Ascending aorta (tissue), 2 donors: ENCODE results near the gene SIRT4. TPM values are rescaled to one million over a fixed set of nuclear protein-coding genes. Genes with fewer than 3 reads are reported as not detected.

Experiments
- DNase-seq, 2 donors: peaks; one replicate each; pipeline ENCODE4 v3.0.0-alpha.2; 2019; ENCODE audit warnings: low spot score in 2 of 2
- H3K27ac ChIP-seq, 2 donors: fragments of 200-600 bp; sonication (generic); one replicate each; pipeline ENCODE4 v1.5.1; 2016 to 2017; ENCODE audit warnings: mild to moderate bottlenecking in 1 of 2
- H3K27me3 ChIP-seq: fragments of 200-600 bp; sonication (generic); one replicate; pipeline ENCODE4 v1.5.1; 2017
- H3K36me3 ChIP-seq, 2 donors: fragments of 200-600 bp; sonication (generic); one replicate each; pipeline ENCODE4 v1.5.1; 2016
- H3K4me1 ChIP-seq, 2 donors: fragments of 200-600 bp; sonication (generic); one replicate each; pipeline ENCODE4 v1.5.1; 2016 to 2017; ENCODE audit warnings: mild to moderate bottlenecking in 1 of 2
- H3K4me3 ChIP-seq, 2 donors: fragments of 200-600 bp; sonication (generic); one replicate each; pipeline ENCODE4 v1.5.1; 2016 to 2017; ENCODE audit warnings: mild to moderate bottlenecking in 1 of 2
- H3K9me3 ChIP-seq, 2 donors: fragments of 200-600 bp; sonication (generic); one replicate each; pipeline ENCODE4 v1.5.1; 2016
- intact Hi-C: fragments of 100-400 bp; cut with DNase I; formaldehyde crosslinking; loops from one replicate; pipeline ENCODE4 v1.15.1; 2023
- total RNA-seq: library from RNA; depleted of rRNA; stranded (reverse); fragments of >200 nt; gene quantifications from one replicate; pipeline ENCODE4 v1.1.0, GENCODE V29; 2016
- TF ChIP-seq, protein P1 (sequence below), 3 experiments: fragments of 200-600 bp in 2 of 3; fragments of 450-650 bp in 1 of 3; sonication (generic) in 2 of 3; IDR thresholded peaks; one replicate each; pipeline ENCODE4 v1.5.1; 2016 to 2019; ENCODE audit warnings: antibody characterized with exemption in 3 of 3, mild to moderate bottlenecking in 1 of 3, moderate library complexity in 1 of 3

SIRT4 gene
- total RNA-seq, 1 donor from 2014 or later: not detected

DNA sequence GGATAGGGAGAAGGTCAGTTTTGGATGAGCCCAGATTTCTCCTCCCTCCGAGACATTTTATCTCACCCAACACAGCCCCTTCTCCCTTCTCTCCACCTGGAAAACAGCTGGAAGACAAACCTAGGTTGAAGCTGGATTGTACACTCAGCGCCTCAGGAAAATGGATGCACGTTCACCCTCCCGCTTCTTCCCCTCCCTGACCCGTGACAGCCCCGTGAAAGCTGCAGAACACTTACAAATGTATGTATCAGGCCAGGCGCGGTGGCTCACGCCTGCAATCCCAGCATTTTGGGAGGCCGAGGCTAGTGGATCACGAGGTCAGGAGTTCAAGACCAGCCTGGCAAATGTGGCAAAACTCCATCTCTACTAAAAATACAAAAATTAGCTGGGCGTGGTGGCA, 14.6 kb upstream of the SIRT4 start:
- TF ChIP-seq, protein P1, sequence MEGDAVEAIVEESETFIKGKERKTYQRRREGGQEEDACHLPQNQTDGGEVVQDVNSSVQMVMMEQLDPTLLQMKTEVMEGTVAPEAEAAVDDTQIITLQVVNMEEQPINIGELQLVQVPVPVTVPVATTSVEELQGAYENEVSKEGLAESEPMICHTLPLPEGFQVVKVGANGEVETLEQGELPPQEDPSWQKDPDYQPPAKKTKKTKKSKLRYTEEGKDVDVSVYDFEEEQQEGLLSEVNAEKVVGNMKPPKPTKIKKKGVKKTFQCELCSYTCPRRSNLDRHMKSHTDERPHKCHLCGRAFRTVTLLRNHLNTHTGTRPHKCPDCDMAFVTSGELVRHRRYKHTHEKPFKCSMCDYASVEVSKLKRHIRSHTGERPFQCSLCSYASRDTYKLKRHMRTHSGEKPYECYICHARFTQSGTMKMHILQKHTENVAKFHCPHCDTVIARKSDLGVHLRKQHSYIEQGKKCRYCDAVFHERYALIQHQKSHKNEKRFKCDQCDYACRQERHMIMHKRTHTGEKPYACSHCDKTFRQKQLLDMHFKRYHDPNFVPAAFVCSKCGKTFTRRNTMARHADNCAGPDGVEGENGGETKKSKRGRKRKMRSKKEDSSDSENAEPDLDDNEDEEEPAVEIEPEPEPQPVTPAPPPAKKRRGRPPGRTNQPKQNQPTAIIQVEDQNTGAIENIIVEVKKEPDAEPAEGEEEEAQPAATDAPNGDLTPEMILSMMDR (IDR thresholded peaks at IDR 0.05): no peak
- H3K27ac ChIP-seq: no peak overlapping the region
- intact Hi-C loops: no loop called here
- DNase-seq: no peak
- H3K9me3 ChIP-seq: no peaks in the 10 kb centered on the region
- no peaks in the 10 kb centered on the region for H3K36me3 ChIP-seq
- peaks cover 0 to 7% of the 10 kb centered on the region in 2 donors for H3K4me1 ChIP-seq
- H3K4me3 ChIP-seq: no peak overlapping the region
- H3K27me3 ChIP-seq: no peaks in the 10 kb centered on the region

DNA sequence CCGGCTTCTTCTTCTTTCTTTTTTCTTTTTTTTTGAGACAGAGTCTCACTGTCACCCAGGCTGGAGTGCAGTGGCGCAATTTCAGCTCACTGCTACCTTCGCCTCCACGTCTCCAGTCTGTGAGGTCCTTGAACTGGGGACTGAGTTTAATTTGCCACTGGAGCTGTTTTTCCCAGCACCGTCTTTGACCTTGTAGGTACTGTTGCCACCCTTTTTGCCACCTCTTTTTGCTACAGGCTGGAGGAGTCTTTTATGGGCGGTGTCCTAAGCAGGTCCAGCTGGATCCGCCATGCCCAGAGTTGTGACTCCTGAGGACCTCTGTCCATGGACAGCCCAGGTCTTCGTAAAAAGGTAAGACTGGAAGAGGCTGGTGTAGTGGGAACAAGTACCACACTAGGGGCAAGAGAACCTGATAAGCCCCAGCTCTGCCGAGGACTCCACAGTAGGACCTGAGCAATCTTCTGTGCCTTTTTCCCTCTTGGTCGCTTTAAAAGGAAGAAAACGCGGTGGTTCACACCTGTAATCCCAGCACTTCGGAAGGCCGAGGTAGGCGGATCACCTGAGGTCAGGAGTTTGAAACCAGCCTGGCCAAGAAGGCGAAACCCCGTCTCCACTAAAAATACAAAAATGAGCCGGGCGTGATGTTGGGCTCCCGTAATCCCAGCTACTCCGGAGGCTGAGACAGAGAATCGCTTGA, 11.4 kb upstream of the SIRT4 start:
- Histone ChIP-seq H3K4me3 (peak overlapping the region; percentile 40 to 62), H3K9me3 (no peaks in the 10 kb centered on the region), H3K4me1 (peaks cover 0 to 7% of the 10 kb centered on the region in 2 donors), H3K36me3 (no peaks in the 10 kb centered on the region), H3K27me3 (no peaks in the 10 kb centered on the region), H3K27ac (peak overlapping the region; percentile 92 to 97)
- intact Hi-C loops: loop anchor here (1.0 kb wide), 2 partner anchors 25 to 56 kb away; partner anchors contain the start of gene PXN
- DNase-seq: no peak
- TF ChIP-seq, protein P1 (IDR thresholded peaks at IDR 0.05): no peak

DNA sequence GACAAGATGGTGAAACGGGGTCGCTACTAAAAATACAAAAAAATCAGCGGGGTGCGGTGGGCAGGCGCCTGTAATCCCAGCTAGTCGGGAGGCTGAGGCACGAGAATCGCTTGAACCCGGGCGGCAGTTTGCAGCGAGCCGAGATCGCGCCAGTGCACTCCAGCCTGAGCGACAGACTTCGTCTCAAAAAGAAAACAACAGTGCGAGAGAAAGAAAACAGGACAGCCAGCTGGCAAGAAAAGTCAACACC, 9.8 kb upstream of the SIRT4 start:
- no peaks in the 10 kb centered on the region for H3K27me3 ChIP-seq
- no peaks in the 10 kb centered on the region for H3K36me3 ChIP-seq
- peak overlapping the region; percentile 57 to 62 for H3K4me3 ChIP-seq
- H3K9me3 ChIP-seq: no peaks in the 10 kb centered on the region
- TF ChIP-seq, protein P1 (IDR thresholded peaks at IDR 0.05): no peak
- no peak for DNase-seq
- H3K4me1 ChIP-seq: peaks cover 0 to 7% of the 10 kb centered on the region in 2 donors
- intact Hi-C loops: loop anchor here (2.0 kb wide), 1 partner anchor 24 kb away; no protein-coding TSS in a partner anchor
- H3K27ac ChIP-seq: peak overlapping the region; percentile 92 to 97

DNA sequence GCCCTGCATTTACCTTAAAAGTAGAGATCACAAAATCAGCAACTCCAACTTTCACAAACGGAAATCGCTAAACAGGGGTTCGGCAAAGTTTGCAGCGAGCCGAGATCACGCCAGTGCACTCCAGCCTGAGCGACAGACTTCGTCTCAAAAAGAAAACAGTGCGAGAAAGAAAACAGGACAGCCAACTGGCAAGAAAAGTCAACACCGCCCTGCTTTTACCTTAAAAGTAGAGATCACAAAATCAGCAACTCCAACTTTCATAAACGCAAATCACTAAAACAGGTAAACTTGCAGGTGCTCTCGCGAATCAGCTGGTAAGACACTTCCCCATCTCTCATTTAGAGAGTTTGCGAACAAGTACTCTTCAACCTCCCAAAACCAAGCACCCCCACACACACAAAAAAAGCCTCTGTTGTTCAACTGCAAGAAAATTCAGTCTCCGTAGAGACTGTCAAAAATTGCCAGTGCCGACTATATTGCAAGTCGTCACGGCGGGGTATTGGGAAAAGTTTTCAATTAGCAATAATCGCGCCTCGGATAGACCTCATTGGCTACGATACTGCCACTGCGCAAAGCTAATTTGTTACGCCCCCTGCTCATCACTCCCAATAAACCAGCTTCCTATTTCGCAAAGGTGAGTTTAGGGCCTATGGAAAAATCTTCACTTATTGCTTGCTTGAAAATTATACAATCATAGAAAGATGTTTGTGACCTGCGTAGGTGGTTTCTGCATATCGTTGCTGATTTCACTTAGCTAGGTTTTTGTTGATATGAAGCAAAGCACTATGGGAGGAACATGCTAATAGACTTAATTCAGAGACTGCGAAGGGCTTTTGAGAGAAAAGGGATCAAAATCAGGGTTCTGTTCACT, 9.2 kb upstream of the SIRT4 start, which contains the start of gene RNU4-1:
TSS of gene RNU4-1 (minus strand) at position 577 of the 871 bp plus-strand sequence.
- peak in 1 of 2 donors; percentile 87 for DNase-seq
- Histone ChIP-seq H3K36me3 (no peaks in the 10 kb centered on the region), H3K27me3 (no peaks in the 10 kb centered on the region), H3K4me3 (peak within 1 kb of the TSS; percentile 57 to 62), H3K9me3 (no peaks in the 10 kb centered on the region), H3K27ac (peak within 1 kb of the TSS; percentile 92 to 97), H3K4me1 (peaks cover 0 to 7% of the 10 kb centered on the region in 2 donors)
- intact Hi-C loops: loop anchor here (2.0 kb wide), 1 partner anchor 24 kb away; no protein-coding TSS in a partner anchor
- TF ChIP-seq, protein P1 (IDR thresholded peaks at IDR 0.05): no peak

DNA sequence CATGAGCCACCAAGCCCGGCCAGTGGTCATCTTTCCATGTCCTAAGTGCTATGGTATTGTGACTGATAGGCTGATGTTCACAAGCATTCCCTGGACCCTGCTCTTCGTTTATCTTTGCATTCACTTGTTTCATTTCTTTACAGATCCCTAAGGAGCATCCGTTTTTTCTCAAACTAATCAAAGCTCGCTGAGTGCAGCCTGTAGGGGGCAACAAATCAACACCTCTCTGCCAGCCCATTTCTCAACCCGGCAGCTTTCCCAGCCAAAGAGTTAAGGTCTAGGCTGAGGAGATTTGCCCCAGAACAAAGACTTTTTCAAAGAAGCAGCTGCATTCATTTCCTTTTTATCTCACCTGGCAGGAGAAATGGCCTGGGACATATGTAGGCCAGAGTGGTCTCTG, 12.1 kb downstream of the SIRT4 start:
- Histone ChIP-seq H3K4me3 (no peak overlapping the region), H3K27me3 (no peaks in the 10 kb centered on the region), H3K9me3 (no peaks in the 10 kb centered on the region), H3K36me3 (no peaks in the 10 kb centered on the region), H3K4me1 (peaks cover 0 to 6% of the 10 kb centered on the region in 2 donors), H3K27ac (no peak overlapping the region)
- TF ChIP-seq, protein P1 (IDR thresholded peaks at IDR 0.05): no peak
- intact Hi-C loops: no loop called here
- no peak for DNase-seq
